ENCODE measurements around the gene IGLL5. TPM values are rescaled to one million over a fixed set of nuclear protein-coding genes. Genes with fewer than 3 reads are reported as not detected.
A peak's percentile ranks its signal among the peaks of the same experiment; 100 is the strongest.
"Not testable (repeated sequence)": the region's sequence is repeated elsewhere in the genome, so short reads cannot be mapped to it uniquely, and the experiment has no call there.

The IGLL5 gene
- total and polyA plus RNA-seq, 11 donors, result 0.23 to 2.6 (median 0.78) TPM; not detected in 4

DNA sequence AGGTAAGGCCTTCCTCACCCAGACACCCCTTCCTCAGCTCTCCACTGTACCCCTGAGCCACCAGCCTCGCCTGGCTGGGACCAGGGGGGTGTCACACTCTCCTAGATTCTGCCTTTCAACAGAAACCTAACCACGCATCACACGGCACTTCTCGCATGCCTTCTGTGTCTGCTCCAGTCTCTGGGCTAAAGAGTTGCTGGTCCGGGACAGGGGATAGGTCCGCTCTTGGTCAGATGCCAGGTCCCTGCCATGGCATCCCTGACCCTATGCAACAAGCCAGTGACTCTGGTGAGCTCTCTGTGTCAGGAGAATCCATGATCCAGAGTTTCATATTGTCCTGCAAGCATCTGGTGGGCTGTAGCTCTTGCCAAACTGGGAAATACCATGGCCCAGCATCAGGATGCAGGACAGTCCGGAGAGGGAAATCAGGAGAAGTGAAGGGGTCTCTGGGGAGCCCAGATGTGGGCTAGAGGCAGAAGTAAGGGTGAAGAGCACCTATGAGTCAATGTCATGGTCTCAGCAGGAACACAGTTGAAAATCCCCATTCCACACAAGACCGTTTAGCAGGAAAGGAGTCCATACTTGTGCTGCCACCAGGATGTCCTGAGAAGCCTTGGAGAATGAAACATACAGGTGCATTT, 14.1 kb downstream of the IGLL5 start:
- TF ChIP-seq, protein P1, sequence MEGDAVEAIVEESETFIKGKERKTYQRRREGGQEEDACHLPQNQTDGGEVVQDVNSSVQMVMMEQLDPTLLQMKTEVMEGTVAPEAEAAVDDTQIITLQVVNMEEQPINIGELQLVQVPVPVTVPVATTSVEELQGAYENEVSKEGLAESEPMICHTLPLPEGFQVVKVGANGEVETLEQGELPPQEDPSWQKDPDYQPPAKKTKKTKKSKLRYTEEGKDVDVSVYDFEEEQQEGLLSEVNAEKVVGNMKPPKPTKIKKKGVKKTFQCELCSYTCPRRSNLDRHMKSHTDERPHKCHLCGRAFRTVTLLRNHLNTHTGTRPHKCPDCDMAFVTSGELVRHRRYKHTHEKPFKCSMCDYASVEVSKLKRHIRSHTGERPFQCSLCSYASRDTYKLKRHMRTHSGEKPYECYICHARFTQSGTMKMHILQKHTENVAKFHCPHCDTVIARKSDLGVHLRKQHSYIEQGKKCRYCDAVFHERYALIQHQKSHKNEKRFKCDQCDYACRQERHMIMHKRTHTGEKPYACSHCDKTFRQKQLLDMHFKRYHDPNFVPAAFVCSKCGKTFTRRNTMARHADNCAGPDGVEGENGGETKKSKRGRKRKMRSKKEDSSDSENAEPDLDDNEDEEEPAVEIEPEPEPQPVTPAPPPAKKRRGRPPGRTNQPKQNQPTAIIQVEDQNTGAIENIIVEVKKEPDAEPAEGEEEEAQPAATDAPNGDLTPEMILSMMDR (IDR thresholded peaks at IDR 0.05), result no peak
- no peak for TF ChIP-seq POLR2A (IDR thresholded peaks at IDR 0.05)
- H3K9me3 ChIP-seq, result no peaks in the 10 kb centered on the region
- peaks cover 0 to 4% (median 0%) of the 10 kb centered on the region in 12 donors for H3K4me1 ChIP-seq
- peaks cover 0 to 5% (median 0%) of the 10 kb centered on the region in 9 donors for H3K27me3 ChIP-seq
- ATAC-seq, result no peak
- intact Hi-C loops (cut with DNase I), result no loop called here
- WGBS, 4 donors, result 80 to 87% (median 83%) methylated on average over 8 of the region's 8 CpGs
- H3K36me3 ChIP-seq, result no peaks in the 10 kb centered on the region
- H3K4me3 ChIP-seq, result no peak overlapping the region
- H3K27ac ChIP-seq, result no peak overlapping the region
- no peak for DNase-seq

DNA sequence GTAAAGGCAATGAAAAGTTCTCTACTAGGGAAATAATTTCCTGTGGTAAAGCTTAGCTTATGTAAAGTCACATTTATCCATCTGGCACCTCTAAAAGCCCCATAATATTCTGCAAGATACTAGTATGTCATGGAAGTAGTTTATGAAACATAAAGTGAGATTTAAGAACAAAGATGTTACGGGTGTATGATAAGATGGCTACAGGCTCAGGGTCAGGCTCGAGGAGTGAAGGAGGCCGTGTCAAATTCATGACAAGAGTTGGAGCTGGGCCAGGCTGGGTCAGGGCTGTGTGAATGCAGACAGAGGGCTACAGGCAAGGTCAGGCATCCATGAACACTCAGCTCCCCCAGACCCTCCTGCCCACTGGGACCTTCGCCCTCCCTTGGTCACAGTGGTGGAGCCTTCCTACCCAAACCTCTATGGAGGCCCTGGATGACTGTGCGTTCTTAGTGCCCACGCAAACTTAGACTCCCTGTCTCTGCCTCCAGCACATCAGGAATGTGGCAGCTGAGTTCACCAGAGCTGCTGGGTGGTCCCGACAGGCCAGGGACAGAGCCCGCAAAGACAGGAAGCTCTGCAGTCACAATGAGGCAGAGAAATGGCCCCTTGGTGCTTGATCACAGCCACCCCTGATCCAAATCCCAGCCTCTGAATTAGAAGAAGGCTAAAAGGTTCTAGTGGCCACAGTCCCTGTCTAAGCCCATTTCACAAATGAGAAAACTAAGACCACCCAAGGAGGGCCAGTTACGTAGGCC, 14.8 kb downstream of the IGLL5 start:
- H3K9me3 ChIP-seq, result no peaks in the 10 kb centered on the region
- H3K4me3 ChIP-seq, result no peak overlapping the region
- H3K36me3 ChIP-seq, result no peaks in the 10 kb centered on the region
- no peak for DNase-seq
- ATAC-seq, result peak in 1 of 4 donors; percentile 31
- H3K4me1 ChIP-seq, result peaks cover 0 to 4% (median 0%) of the 10 kb centered on the region in 12 donors
- 74 to 80% (median 78%) methylated on average over 9 of the region's 9 CpGs for WGBS, 4 donors
- TF ChIP-seq, protein P1 (IDR thresholded peaks at IDR 0.05), result no peak
- no peak for TF ChIP-seq POLR2A (IDR thresholded peaks at IDR 0.05)
- intact Hi-C loops (cut with DNase I), result no loop called here
- H3K27me3 ChIP-seq, result peaks cover 0 to 5% (median 0%) of the 10 kb centered on the region in 9 donors
- H3K27ac ChIP-seq, result no peak overlapping the region

DNA sequence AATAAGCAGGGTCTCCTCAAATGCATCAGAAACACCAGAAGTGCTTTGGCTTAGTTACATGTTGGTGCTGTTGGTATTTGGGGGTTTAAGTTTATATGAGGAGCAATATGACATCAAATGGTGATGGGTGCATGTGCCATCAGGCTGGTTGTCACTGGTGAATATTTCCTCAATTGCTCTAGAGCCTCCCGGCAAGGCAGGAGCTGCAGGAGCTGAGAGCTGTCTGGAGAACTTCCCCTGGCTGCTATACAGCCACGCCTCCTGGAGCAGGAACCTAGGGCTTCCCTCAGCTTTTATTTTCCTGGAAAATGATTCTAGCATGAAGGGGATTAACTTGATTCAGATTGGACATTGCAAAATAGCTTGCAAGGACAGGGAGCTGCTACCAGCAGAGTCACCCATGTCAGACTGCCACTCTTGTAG, 15.8 kb downstream of the IGLL5 start:
- Histone ChIP-seq H3K36me3 (no peaks in the 10 kb centered on the region), H3K27me3 (peaks cover 0 to 5% (median 0%) of the 10 kb centered on the region in 9 donors), H3K4me1 (peaks cover 0 to 4% (median 0%) of the 10 kb centered on the region in 12 donors), H3K27ac (no peak overlapping the region), H3K4me3 (no peak overlapping the region), H3K9me3 (no peaks in the 10 kb centered on the region)
- peak in 1 of 4 donors; percentile 31 for ATAC-seq
- intact Hi-C loops (cut with DNase I), result no loop called here
- TF ChIP-seq, protein P1 (IDR thresholded peaks at IDR 0.05), result no peak
- no peak for TF ChIP-seq POLR2A (IDR thresholded peaks at IDR 0.05)
- no peak for DNase-seq
- 36 to 47% (median 45%) methylated on average over 2 of the region's 2 CpGs for WGBS, 4 donors

DNA sequence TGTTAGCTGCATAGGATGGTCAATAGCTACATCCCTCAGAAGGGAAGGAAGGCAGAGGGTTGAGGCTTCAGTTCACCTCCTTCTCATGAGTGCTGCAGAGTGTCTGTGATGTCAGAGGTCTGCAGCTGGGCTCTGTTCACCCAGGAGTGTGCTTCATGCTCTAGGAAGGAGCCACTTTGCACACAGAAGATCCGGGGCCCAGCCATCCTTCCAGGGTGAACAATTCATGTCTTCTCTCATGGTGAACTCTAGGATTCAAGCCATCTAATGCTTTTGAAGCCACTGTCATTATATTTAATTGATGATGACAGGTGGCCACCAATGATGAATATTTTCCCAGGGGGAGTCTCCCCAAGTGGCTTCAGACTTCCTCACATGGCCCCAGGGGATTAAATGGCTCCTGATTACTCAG, 16.2 kb downstream of the IGLL5 start:
- H3K4me1 ChIP-seq; H3K27ac ChIP-seq; H3K27me3 ChIP-seq; intact Hi-C loops (cut with DNase I); H3K9me3 ChIP-seq; DNase-seq; H3K4me3 ChIP-seq; H3K36me3 ChIP-seq: not testable (repeated sequence)
- 59 to 91% (median 74%) methylated on average over 1 of the region's 1 CpG; no CpG with 5 or more reads in 1 of the 4 donors for WGBS, 4 donors
- ATAC-seq, result peak in 1 of 4 donors; percentile 4

DNA sequence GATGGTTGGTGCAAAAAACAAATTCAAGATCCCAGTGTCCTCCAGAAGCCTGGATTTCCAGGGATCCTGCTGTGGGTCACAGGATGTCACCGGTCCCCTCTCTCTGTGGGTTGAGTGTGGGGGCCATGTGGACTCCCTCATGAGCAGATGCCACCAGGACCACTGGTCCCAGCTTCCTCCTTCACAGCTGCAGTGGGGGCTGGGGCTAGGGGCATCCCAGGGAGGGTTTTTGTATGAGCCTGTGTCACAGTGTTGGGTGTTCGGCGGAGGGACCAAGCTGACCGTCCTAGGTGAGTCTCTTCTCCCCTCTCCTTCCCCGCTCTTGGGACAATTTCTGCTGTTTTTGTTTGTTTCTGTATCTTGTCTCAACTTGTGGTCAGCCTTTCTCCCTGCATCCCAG, 17.1 kb downstream of the IGLL5 start:
- ATAC-seq; H3K4me3 ChIP-seq; intact Hi-C loops (cut with DNase I); DNase-seq; H3K27me3 ChIP-seq; H3K4me1 ChIP-seq; H3K27ac ChIP-seq; H3K9me3 ChIP-seq; H3K36me3 ChIP-seq: not testable (repeated sequence)
- WGBS, 4 donors, result 87 to 95% (median 94%) methylated on average over 4 to 5 of the region's 5 CpGs

DNA sequence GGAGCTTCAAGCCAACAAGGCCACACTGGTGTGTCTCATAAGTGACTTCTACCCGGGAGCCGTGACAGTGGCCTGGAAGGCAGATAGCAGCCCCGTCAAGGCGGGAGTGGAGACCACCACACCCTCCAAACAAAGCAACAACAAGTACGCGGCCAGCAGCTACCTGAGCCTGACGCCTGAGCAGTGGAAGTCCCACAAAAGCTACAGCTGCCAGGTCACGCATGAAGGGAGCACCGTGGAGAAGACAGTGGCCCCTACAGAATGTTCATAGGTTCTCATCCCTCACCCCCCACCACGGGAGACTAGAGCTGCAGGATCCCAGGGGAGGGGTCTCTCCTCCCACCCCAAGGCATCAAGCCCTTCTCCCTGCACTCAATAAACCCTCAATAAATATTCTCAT, 18.8 kb downstream of the IGLL5 start:
- H3K4me1 ChIP-seq; intact Hi-C loops (cut with DNase I); H3K27me3 ChIP-seq; H3K27ac ChIP-seq; H3K9me3 ChIP-seq; DNase-seq; H3K4me3 ChIP-seq; ATAC-seq; H3K36me3 ChIP-seq: not testable (repeated sequence)
- 73 to 82% (median 80%) methylated on average over 2 to 8 of the region's 10 CpGs; no CpG with 5 or more reads in 1 of the 4 donors for whole genome bisulfite sequencing, 4 donors

Data from heart left ventricle (tissue), 16 donors.